Measurements from ENCODE around the gene BANP. TPM values are rescaled to one million over a fixed set of nuclear protein-coding genes. Genes with fewer than 3 reads are reported as not detected.
"Not testable (repeated sequence)": the region's sequence is repeated elsewhere in the genome, so short reads cannot be mapped to it uniquely, and the experiment has no call there.

The BANP gene
- total and polyA plus RNA-seq, 12 donors = 10.4 to 29.8 (median 21.7) TPM

- TF ChIP-seq CTCF (IDR thresholded peaks at IDR 0.05) = no peak
- TF ChIP-seq POLR2A (IDR thresholded peaks at IDR 0.05) = no peak
- Histone ChIP-seq H3K9me3 (replicated peaks in 1 of 3) (no peaks in the 10 kb centered on the region), H3K4me3 (no peak overlapping the region), H3K36me3 (replicated peaks in 1 of 2) (peaks cover 0 to 18% of the 10 kb centered on the region in 2 donors), H3K27ac (no peak overlapping the region), H3K4me1 (replicated peaks in 1 of 2) (no peaks in the 10 kb centered on the region), H3K27me3 (no peaks in the 10 kb centered on the region)
- intact Hi-C loops (cut with DNase I) = no loop called here
- no peak for DNase-seq
- WGBS, 4 donors = 93 to 95% (median 94%) methylated on average over 7 of the region's 7 CpGs
These were observed 83.5 kb downstream of the BANP start for GRCh38 chr16:88034770-88035169.

- peaks cover 0 to 18% of the 10 kb centered on the region in 2 donors for H3K36me3 ChIP-seq (replicated peaks in 1 of 2)
- no peak for TF ChIP-seq POLR2A (IDR thresholded peaks at IDR 0.05)
- no peak for TF ChIP-seq CTCF (IDR thresholded peaks at IDR 0.05)
- no peak overlapping the region for H3K4me3 ChIP-seq
- no peaks in the 10 kb centered on the region for H3K27me3 ChIP-seq
- H3K9me3 ChIP-seq (replicated peaks in 1 of 3) = no peaks in the 10 kb centered on the region
- DNase-seq = no peak
- H3K27ac ChIP-seq = no peak overlapping the region
- 85 to 93% (median 90%) methylated on average over 9 to 14 of the region's 14 CpGs for WGBS, 4 donors
- intact Hi-C loops (cut with DNase I) = no loop called here
- no peaks in the 10 kb centered on the region for H3K4me1 ChIP-seq (replicated peaks in 1 of 2)
These were observed 84.1 kb downstream of the BANP start for GRCh38 chr16:88035292-88035691.

GRCh38 chr16:88035884-88036639, 84.8 kb downstream of the BANP start:
- H3K4me1 ChIP-seq (replicated peaks in 1 of 2); H3K27me3 ChIP-seq; intact Hi-C loops (cut with DNase I); H3K27ac ChIP-seq; DNase-seq; H3K4me3 ChIP-seq; H3K9me3 ChIP-seq (replicated peaks in 1 of 3): not testable (repeated sequence)
- WGBS, 4 donors = 96 to 98% (median 97%) methylated on average over 18 to 30 of the region's 30 CpGs
- peaks cover 0 to 18% of the 10 kb centered on the region in 2 donors for H3K36me3 ChIP-seq (replicated peaks in 1 of 2)

- H3K9me3 ChIP-seq (replicated peaks in 1 of 3); H3K27me3 ChIP-seq; H3K4me3 ChIP-seq; DNase-seq; H3K27ac ChIP-seq; intact Hi-C loops (cut with DNase I); H3K4me1 ChIP-seq (replicated peaks in 1 of 2): not testable (repeated sequence)
- H3K36me3 ChIP-seq (replicated peaks in 1 of 2) = peaks cover 0 to 18% of the 10 kb centered on the region in 2 donors
- WGBS, 4 donors = 94 to 98% (median 96%) methylated on average over 10 of the region's 10 CpGs
These were observed 85.4 kb downstream of the BANP start for GRCh38 chr16:88036640-88036996.

GRCh38 chr16:88037359-88037758, 86.1 kb downstream of the BANP start:
- intact Hi-C loops (cut with DNase I) = not testable (repeated sequence)
- 86 to 98% (median 91%) methylated on average over 9 to 10 of the region's 10 CpGs for WGBS, 4 donors
- peaks cover 0 to 18% of the 10 kb centered on the region in 2 donors for H3K36me3 ChIP-seq (replicated peaks in 1 of 2)

GRCh38 chr16:88037876-88038525, 86.8 kb downstream of the BANP start:
- WGBS, 4 donors = 92 to 97% (median 94%) methylated on average over 14 to 28 of the region's 28 CpGs
- H3K9me3 ChIP-seq (replicated peaks in 1 of 3); H3K27ac ChIP-seq; intact Hi-C loops (cut with DNase I); DNase-seq; H3K4me3 ChIP-seq; H3K27me3 ChIP-seq; H3K4me1 ChIP-seq (replicated peaks in 1 of 2): not testable (repeated sequence)
- peaks cover 0 to 18% of the 10 kb centered on the region in 2 donors for H3K36me3 ChIP-seq (replicated peaks in 1 of 2)

More at GRCh38 chr16:88037359-88037758, 86.1 kb downstream of the BANP start:
- H3K27me3 ChIP-seq; DNase-seq; H3K27ac ChIP-seq; H3K4me1 ChIP-seq (replicated peaks in 1 of 2); H3K9me3 ChIP-seq (replicated peaks in 1 of 3); H3K4me3 ChIP-seq: not testable (repeated sequence)

GRCh38 chr16:88038526-88038908, 87.3 kb downstream of the BANP start:
- DNase-seq; H3K4me3 ChIP-seq; H3K27ac ChIP-seq; H3K27me3 ChIP-seq; H3K9me3 ChIP-seq (replicated peaks in 1 of 3); H3K4me1 ChIP-seq (replicated peaks in 1 of 2); intact Hi-C loops (cut with DNase I): not testable (repeated sequence)
- H3K36me3 ChIP-seq (replicated peaks in 1 of 2) = peaks cover 0 to 18% of the 10 kb centered on the region in 2 donors
- WGBS, 4 donors = 94 to 97% (median 95%) methylated on average over 8 to 9 of the region's 9 CpGs
